ENCODE measurements around the gene PIK3AP1. TPM values are rescaled to one million over a fixed set of nuclear protein-coding genes. Genes with fewer than 3 reads are reported as not detected.

Gene PIK3AP1
- total RNA-seq, 1 experiment from 2014 or later: 7.1 TPM

GRCh38 chr10:96701265-96701664 is 19.0 kb downstream of the PIK3AP1 start (continued):
- TF ChIP-seq REST (IDR thresholded peaks at IDR 0.05; ENCODE audit: low read depth): no peak
- TF ChIP-seq JUND (IDR thresholded peaks at IDR 0.05): no peak
- no peak for TF ChIP-seq MAX (IDR thresholded peaks at IDR 0.05)
- no peak for TF ChIP-seq YY1 (IDR thresholded peaks at IDR 0.05; ENCODE audit: extremely low read depth, insufficient replicate concordance, low read depth, low read length)
- TF ChIP-seq ZBTB33 (IDR thresholded peaks at IDR 0.05; ENCODE audit: extremely low read depth, insufficient replicate concordance, low read length): no peak
- no peak for TF ChIP-seq SRF (IDR thresholded peaks at IDR 0.05; ENCODE audit: low read depth)
- no peak for TF ChIP-seq CBX3 (IDR thresholded peaks at IDR 0.05; ENCODE audit: low read depth)
- TF ChIP-seq RAD21 (IDR thresholded peaks at IDR 0.05; ENCODE audit: low read depth): no peak
- no peak for TF ChIP-seq ATF3 (IDR thresholded peaks at IDR 0.05)

Measured in HCT116 (cell line).